SH-SY5Y (cell line): Measurements from ENCODE around the gene BAX.

ENCODE experiments used
- GATA2 ChIP-seq: IDR thresholded peaks from 2 replicates; pipeline ENCODE4 v1.6.1; 2011; ENCODE audit warnings: mild to moderate bottlenecking, low read depth, low read length
- GATA3 ChIP-seq: IDR thresholded peaks from 2 replicates; pipeline ENCODE4 v1.6.1; 2011; ENCODE audit warnings: low read depth, mild to moderate bottlenecking, low read length, moderate library complexity

DNA sequence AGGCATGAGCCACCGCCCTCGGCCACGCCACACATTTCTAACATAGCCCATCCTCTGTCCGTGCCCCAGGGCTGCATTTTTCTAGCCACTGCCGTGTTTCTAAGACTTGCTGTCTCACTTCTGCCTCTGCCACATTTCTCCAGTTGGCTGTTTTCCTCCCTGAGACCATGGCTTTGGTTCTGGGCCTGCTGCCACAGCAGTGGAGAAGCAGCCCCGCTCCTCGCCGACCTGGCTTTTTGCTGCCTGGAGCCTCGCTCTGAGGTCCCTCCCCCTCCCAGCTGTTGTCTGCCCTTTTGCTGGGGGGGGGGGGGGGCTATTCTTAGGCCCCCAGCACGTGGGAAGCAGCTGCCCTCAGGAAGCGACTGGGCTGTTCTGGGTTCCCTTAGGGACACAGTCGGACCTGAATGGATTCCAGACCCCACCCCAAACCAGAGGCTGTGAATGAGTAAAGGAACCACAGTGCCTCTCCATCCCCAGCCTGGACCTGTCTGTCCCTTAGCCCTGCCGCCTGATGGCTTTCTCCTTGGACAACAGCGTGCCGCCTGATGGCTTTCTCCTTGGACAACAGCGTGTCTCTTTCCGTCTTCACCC, 35.1 kb downstream of the BAX start:
- TF ChIP-seq GATA2 (no peak), GATA3 (no peak)
